Stimulated activated naive CD8-positive, alpha-beta T cell treated with anti-CD3 and anti-CD28 coated beads, Interleukin-15, Interleukin-2, amounts not matched to agents 100 ng/mL and 50 ng/mL, for 24 hours (primary cell): ENCODE measurements around the gene TGFBR2.

ENCODE experiments used
- H3K27ac Mint-ChIP-seq: one replicate; pipeline ENCODE4 v1.8.0; 2021; ENCODE audit warnings: mild to moderate bottlenecking, mixed read lengths
- H3K27me3 Mint-ChIP-seq: one replicate; pipeline ENCODE4 v1.8.0; 2021; ENCODE audit warnings: mixed read lengths
- H3K36me3 Mint-ChIP-seq: one replicate; pipeline ENCODE4 v1.8.0; 2021; ENCODE audit warnings: low read depth, mixed read lengths
- H3K4me1 Mint-ChIP-seq: one replicate; pipeline ENCODE4 v1.8.0; 2021; ENCODE audit warnings: low read depth, mixed read lengths
- H3K4me3 Mint-ChIP-seq: one replicate; pipeline ENCODE4 v1.8.0; 2021; ENCODE audit warnings: mild to moderate bottlenecking, mixed read lengths
- H3K9me3 Mint-ChIP-seq: one replicate; pipeline ENCODE4 v1.8.0; 2021; ENCODE audit warnings: mixed read lengths

Gene TGFBR2

GRCh38 chr3:30632521-30632920 lies 26.1 kb downstream of the TGFBR2 start:
- Mint-ChIP-seq H3K27me3 (no peaks in the 10 kb centered on the region), H3K4me1 (peaks cover 100% of the 10 kb centered on the region), H3K9me3 (no peaks in the 10 kb centered on the region), H3K27ac (peak overlapping the region; percentile 98), H3K4me3 (peak overlapping the region; percentile 59), H3K36me3 (peaks cover 77% of the 10 kb centered on the region)

- Mint-ChIP-seq H3K4me1 (peaks cover 100% of the 10 kb centered on the region), H3K9me3 (no peaks in the 10 kb centered on the region), H3K4me3 (peak overlapping the region; percentile 12), H3K27me3 (no peaks in the 10 kb centered on the region), H3K36me3 (peaks cover 85% of the 10 kb centered on the region), H3K27ac (peak overlapping the region; percentile 98)
These were observed 27.3 kb downstream of the TGFBR2 start for GRCh38 chr3:30633718-30634117.

- no peaks in the 10 kb centered on the region for H3K9me3 Mint-ChIP-seq
- peak overlapping the region; percentile 98 for H3K27ac Mint-ChIP-seq
- H3K36me3 Mint-ChIP-seq = peaks cover 74% of the 10 kb centered on the region
- H3K27me3 Mint-ChIP-seq = no peaks in the 10 kb centered on the region
- peak overlapping the region; percentile 73 for H3K4me3 Mint-ChIP-seq
- peaks cover 100% of the 10 kb centered on the region for H3K4me1 Mint-ChIP-seq
These were observed 28.6 kb downstream of the TGFBR2 start for GRCh38 chr3:30634761-30635735.

- peaks cover 100% of the 10 kb centered on the region for H3K4me1 Mint-ChIP-seq
- peak overlapping the region; percentile 64 for H3K4me3 Mint-ChIP-seq
- peak overlapping the region; percentile 98 for H3K27ac Mint-ChIP-seq
- H3K9me3 Mint-ChIP-seq = no peaks in the 10 kb centered on the region
- H3K36me3 Mint-ChIP-seq = peaks cover 66% of the 10 kb centered on the region
- no peaks in the 10 kb centered on the region for H3K27me3 Mint-ChIP-seq
These were observed 31.2 kb downstream of the TGFBR2 start for GRCh38 chr3:30637310-30638219.

GRCh38 chr3:30638685-30639412 lies 32.4 kb downstream of the TGFBR2 start:
- Mint-ChIP-seq H3K4me1 (peaks cover 100% of the 10 kb centered on the region), H3K4me3 (peak overlapping the region; percentile 58), H3K36me3 (peaks cover 64% of the 10 kb centered on the region), H3K27me3 (no peaks in the 10 kb centered on the region), H3K9me3 (no peaks in the 10 kb centered on the region), H3K27ac (peak overlapping the region; percentile 98)

- Mint-ChIP-seq H3K4me3 (peak overlapping the region; percentile 58), H3K4me1 (peaks cover 100% of the 10 kb centered on the region), H3K27ac (peak overlapping the region; percentile 98), H3K36me3 (peaks cover 61% of the 10 kb centered on the region), H3K27me3 (no peaks in the 10 kb centered on the region), H3K9me3 (no peaks in the 10 kb centered on the region)
These were observed 33.5 kb downstream of the TGFBR2 start for GRCh38 chr3:30639937-30640336.

- Mint-ChIP-seq H3K9me3 (no peaks in the 10 kb centered on the region), H3K36me3 (peaks cover 61% of the 10 kb centered on the region), H3K4me1 (peaks cover 100% of the 10 kb centered on the region), H3K27me3 (no peaks in the 10 kb centered on the region), H3K4me3 (peak overlapping the region; percentile 51), H3K27ac (peak overlapping the region; percentile 98)
These were observed 34.5 kb downstream of the TGFBR2 start for GRCh38 chr3:30640851-30641250.

GRCh38 chr3:30641416-30642251 lies 35.2 kb downstream of the TGFBR2 start:
- H3K4me3 Mint-ChIP-seq = peak overlapping the region; percentile 51
- H3K36me3 Mint-ChIP-seq = peaks cover 61% of the 10 kb centered on the region
- no peaks in the 10 kb centered on the region for H3K27me3 Mint-ChIP-seq
- H3K4me1 Mint-ChIP-seq = peaks cover 100% of the 10 kb centered on the region
- H3K9me3 Mint-ChIP-seq = no peaks in the 10 kb centered on the region
- peak overlapping the region; percentile 98 for H3K27ac Mint-ChIP-seq

- peak overlapping the region; percentile 98 for H3K27ac Mint-ChIP-seq
- H3K4me1 Mint-ChIP-seq = peaks cover 100% of the 10 kb centered on the region
- H3K36me3 Mint-ChIP-seq = peaks cover 62% of the 10 kb centered on the region
- peak overlapping the region; percentile 72 for H3K4me3 Mint-ChIP-seq
- no peaks in the 10 kb centered on the region for H3K27me3 Mint-ChIP-seq
- H3K9me3 Mint-ChIP-seq = no peaks in the 10 kb centered on the region
These were observed 36.5 kb downstream of the TGFBR2 start for GRCh38 chr3:30642849-30643361.

GRCh38 chr3:30643763-30644462 lies 37.5 kb downstream of the TGFBR2 start:
- Mint-ChIP-seq H3K4me1 (peaks cover 100% of the 10 kb centered on the region), H3K9me3 (no peaks in the 10 kb centered on the region), H3K27ac (peak overlapping the region; percentile 98), H3K27me3 (no peaks in the 10 kb centered on the region), H3K4me3 (peak overlapping the region; percentile 72), H3K36me3 (peaks cover 63% of the 10 kb centered on the region)

GRCh38 chr3:30644615-30645014 lies 38.2 kb downstream of the TGFBR2 start:
- Mint-ChIP-seq H3K4me3 (peak overlapping the region; percentile 72), H3K9me3 (no peaks in the 10 kb centered on the region), H3K36me3 (peaks cover 70% of the 10 kb centered on the region), H3K4me1 (peaks cover 100% of the 10 kb centered on the region), H3K27ac (peak overlapping the region; percentile 98), H3K27me3 (no peaks in the 10 kb centered on the region)

- Mint-ChIP-seq H3K36me3 (peaks cover 74% of the 10 kb centered on the region), H3K4me3 (peak overlapping the region; percentile 72), H3K9me3 (no peaks in the 10 kb centered on the region), H3K27me3 (no peaks in the 10 kb centered on the region), H3K4me1 (peaks cover 100% of the 10 kb centered on the region), H3K27ac (peak overlapping the region; percentile 98)
These were observed 38.7 kb downstream of the TGFBR2 start for GRCh38 chr3:30645077-30645476.
